HG03432 (cell line): ENCODE results near the gene LAMTOR4.

ENCODE experiments used
- ATAC-seq: cut with Tn5 transposase; IDR thresholded peaks from one replicate; pipeline ENCODE4 v1.9.1; 2021; ENCODE audit warnings: mild to moderate bottlenecking, moderate library complexity; ENCODE audit not compliant: unreplicated experiment

LAMTOR4 gene

GRCh38 chr7:100152937-100153666 lies 4.4 kb downstream of the LAMTOR4 start:
- no peak for ATAC-seq

- ATAC-seq = no peak
These were observed 5.2 kb downstream of the LAMTOR4 start for GRCh38 chr7:100153708-100154535.

DNA sequence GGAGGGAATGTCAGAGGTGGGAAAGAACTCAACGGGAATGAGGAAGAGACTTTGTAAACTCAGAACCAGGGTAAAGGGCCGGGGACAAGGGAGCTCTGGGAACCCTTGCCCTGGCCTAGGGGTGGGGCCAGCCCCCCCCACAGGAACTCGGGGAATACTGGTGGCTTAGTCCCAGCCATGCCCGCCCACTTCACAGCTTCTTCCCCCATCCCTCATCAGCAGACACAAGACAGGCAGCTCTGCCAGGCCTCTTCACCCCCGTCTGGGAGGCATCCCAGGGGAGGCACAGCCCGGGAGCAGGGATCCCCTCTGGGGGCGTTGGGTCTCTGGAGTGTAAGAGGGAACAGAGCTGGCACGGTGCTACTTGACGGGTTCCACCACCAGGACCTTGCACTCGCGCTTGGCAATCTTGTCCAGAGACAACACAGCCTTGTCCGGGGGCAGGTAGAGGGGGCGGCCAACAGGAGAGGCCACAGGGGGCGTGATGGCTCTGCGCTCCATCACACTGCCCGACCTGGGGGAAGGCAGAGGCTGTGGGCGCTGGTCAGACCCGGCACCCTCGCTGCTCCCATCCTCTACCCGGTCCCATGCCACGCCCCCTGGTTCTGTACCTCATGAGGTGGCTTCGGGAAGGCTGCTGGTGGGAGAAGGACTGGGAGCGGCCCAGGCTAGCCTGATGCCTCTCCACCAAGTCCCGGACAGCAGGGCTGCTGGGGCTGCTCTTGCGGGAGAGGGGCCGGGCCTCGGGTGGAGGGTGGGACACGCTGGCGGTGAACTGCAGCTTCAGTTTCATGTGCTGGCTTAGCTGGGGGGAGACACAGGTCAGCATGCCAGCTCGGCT lies 6.2 kb downstream of the LAMTOR4 start:
- ATAC-seq = no peak

GRCh38 chr7:100155553-100156317 lies 7.0 kb downstream of the LAMTOR4 start:
- ATAC-seq = no peak

- no peak for ATAC-seq
These were observed 7.8 kb downstream of the LAMTOR4 start for GRCh38 chr7:100156331-100157068.

- no peak for ATAC-seq
These were observed 8.3 kb downstream of the LAMTOR4 start for GRCh38 chr7:100157069-100157333.

DNA sequence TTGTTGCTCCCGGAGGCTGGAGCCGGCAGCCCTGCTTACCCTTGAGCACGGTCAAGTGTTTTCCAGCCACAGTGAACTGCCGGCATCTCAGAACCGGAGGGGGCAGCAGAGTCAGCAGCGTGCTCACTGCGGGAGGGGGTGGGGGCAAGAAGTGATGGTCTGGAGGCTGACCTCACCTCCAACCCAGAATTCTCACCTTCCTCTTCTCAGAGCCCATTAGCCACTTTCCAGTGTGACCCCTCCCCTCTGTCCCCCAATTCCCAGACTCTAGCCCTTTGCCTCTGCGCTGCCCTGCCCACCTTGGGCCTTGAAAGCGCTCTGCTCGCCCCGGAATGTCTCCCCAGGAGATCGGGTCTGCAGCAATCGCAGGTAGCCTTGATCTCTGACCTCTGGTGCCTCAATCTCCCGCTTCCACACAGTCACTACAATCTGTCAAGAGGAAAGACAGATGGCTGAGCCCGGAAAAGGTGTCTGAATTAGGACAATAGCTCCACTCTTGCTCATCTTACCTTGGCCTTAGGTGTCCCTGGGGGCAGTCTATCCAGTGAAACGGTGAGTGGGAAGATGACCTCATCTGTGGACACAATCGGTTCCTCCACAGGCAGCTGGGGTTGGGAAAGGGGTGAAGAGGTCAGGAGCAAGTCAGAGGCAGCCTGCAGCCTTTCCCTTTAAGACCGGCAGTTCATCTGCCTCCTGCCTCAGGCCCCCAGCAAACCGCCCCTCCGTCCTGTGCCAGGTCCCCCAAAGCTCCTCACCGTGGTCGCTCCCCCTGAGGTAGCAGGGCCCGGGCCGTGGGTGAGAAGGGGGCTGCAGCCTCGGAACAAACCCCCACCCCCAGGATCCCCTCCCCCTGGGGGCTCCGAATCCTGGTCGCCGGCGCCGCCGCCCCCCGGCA lies 8.9 kb downstream of the LAMTOR4 start:
- ATAC-seq = no peak

DNA sequence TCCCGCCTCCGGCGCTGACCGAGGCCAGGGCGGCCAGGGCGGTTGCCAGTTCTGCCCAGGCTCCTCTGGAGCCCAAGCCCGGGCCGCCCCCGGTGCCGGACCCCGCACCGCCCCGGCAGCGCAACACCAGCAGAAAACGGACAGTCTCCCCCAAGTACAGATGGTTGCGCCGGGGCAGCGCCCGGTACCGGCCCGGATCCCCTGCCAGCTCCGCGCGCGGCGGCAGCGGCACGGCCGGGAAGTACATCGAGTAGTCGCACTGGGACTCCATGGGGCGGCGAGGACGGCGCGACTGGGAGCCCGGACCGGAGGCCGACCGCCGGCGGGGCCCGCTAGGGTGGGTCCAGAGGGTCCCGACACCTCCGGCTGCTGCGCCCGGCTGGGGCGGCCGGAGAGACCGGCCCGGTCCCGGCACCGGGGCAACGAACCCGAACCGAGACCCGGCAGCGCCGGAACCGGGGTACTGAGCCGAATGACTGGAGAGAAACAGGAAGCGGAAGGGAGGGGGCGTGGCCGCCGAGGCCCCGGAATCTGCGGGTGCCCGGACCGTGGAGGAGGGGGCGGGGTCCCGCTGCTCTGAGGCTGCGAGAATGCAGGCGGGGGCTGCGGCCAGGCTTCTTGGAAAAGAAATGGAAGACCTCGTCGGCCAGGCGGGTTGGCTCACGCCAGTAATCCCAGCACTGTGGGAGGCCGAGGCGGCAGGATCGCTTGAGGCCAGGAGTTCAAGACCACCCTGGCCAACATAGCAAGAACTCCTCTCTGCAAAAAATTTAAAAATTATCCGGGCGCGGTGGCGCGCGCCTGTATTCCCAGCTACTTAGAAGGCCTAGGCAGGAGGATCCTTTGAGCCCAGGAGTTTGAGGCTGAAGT lies 9.7 kb downstream of the LAMTOR4 start, which contains the start of gene TRAPPC14:
TRAPPC14 (minus strand) TSS at position 495 of the 870 bp plus-strand sequence; CDS start at position 271, 224 bp downstream.
- peak; percentile 81 for ATAC-seq

DNA sequence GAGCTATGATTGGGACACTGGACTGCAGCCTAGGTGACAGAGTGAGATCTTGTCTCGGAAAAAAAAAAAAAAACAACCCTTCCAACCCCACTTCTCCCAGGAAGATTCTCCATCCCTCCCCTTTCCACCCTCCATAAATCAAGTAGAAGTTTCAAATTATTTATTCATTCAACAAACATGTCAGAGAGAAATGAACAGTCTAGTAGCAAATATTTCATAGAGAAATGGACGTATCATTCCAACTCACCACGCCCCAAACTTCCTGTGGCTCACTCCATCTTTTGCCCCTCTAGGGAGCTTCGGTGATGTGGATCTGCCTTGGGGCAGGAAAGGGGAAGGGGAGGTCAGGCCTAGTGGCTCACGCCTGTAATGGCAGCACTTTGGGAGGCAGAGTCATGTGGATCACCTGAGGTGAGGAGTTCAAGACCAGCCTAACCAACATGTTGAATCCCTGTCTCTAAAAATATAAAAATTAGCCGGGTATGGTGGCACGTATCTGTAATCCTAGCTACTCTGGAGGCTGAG lies 10.4 kb downstream of the LAMTOR4 start:
- no peak for ATAC-seq

DNA sequence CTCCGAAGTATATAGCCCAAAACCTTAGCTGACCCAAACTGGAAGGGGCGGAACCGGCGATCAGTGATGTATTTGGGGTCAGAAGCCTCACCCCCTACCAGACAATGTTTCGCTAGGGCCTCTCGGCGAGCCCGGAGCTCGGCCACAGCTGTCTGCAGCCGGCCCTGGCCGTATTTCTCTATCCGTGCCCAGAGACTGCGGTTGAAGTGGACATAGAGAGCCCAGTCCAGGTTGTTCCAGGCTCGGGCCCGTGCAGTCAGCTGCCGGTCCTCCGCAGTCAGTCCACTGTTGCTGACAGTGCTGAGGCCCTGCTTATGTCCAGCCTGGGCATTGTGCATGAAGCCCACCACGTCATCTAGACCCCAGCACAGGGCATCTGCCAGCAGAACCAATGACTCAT lies 11.3 kb downstream of the LAMTOR4 start:
- no peak for ATAC-seq

GRCh38 chr7:100163006-100163531 lies 14.4 kb downstream of the LAMTOR4 start:
- no peak for ATAC-seq

GRCh38 chr7:100163871-100164270 lies 15.2 kb downstream of the LAMTOR4 start:
- no peak for ATAC-seq

DNA sequence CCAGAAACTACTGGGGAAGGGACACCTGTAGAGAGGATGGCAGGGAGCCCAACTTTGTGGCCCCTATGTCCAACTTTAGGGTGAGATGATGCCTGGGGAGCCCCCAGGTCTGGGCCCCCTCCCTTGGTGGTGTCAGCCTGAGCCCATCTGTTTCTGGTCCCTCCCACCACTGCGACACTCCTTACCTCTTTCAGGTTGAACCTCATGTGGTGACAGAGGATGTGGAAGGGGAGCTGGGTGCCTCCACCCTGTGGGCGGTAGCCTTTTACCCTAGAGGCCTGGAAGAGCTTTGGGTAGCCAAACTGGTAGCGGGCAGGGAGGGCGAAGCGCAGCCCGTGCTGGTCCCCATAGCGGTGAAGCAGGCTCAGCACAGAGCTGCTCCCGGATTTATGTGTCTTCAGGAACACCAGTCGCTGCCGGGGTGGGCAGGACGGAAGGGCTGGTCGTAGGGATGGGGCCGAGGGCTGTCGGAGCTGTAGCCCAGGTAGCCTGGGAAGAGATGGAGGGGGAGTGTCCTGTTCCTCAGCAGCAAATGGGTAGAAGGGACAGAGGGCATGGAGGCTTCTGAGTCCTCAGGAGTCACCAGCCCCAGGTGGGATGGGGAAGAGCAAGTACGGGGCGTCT lies 17.7 kb downstream of the LAMTOR4 start:
- no peak for ATAC-seq

DNA sequence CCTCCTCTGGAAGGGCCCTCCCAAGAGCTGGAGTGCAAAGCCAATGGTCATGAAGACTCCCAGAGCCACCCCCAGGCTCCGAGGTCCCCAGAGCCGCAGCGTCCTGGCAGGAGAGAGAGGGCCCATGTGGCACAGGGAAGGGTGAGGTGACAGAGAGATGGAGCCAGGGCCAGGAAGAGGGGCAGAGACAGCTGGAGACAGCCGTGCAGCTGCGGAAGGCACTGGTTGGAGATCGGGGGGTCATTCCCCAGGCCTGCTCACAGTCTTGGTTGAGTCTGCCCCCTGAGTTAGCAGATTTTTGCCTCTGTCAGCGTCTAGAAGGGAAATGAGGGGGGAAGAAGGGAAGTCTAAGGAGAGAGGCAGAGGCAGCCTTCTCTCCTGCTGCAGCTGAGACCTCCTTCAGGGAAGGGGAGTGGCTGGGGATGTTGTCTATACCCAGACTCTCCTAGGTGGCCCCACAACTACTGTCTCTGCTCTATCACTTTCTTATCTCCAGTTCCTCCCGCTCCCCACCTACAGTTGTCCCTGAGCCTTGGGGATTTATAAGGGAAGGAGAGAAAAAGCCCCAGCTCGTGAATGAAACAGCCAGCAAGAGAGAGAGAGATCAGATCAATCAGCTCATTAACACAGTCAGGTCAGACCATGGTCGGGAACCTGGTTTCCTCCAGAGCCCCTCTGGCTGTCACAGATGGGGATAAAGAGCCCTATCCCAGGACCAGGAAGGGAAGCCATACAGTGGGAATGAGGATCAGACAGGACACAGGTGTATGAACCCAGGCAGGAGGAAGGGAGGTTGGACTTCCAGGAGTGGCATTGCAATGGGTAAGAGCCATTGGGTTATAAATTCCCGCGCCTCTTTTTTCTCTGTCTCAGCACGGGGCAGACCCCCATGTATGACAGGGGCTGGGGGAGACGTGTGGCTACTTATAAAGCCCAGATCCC lies 18.5 kb downstream of the LAMTOR4 start:
- no peak for ATAC-seq

GRCh38 chr7:100167912-100168323 lies 19.2 kb downstream of the LAMTOR4 start:
- ATAC-seq = no peak
